Measurements from ENCODE around the gene KDR.

Gene KDR

DNA sequence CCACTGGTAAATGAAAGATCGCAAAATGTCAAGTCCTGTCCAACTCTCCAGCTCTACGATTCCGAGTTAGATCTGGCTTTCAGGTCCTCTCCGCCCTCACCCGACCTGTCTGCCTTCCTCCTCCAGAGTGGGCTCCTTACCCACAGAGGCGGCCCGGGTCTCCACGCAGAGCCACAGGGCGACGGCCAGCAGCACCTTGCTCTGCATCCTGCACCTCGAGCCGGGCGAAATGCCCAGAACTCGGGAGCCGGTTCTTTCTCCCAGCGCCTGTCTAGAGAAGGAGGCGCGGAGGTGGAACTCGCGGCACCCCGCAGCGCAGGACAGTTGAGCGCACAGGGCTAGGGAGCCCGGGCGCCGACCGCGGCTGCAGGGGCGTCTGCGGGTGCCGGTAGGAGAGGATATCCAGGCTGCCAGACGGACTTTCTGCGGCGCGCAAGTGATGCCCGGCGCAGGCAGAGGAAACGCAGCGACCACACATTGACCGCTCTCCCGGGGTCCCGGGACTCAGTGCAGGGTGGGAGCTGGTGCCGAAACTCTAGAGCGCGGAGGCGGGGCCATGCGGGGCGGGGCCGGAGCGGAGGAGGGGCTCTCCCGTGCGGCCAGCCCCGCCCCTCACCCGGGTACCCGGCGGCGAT lies at the start of gene KDR:
Gene KDR, minus strand, starts transcription at position 509 of the 635 bp plus-strand sequence. Its CDS starts 302 bp downstream, at position 207.
- DNase-seq: no peak

GRCh38 chr4:55173580-55173979 lies 48.2 kb upstream of the KDR start:
- no peak for DNase-seq

DNA sequence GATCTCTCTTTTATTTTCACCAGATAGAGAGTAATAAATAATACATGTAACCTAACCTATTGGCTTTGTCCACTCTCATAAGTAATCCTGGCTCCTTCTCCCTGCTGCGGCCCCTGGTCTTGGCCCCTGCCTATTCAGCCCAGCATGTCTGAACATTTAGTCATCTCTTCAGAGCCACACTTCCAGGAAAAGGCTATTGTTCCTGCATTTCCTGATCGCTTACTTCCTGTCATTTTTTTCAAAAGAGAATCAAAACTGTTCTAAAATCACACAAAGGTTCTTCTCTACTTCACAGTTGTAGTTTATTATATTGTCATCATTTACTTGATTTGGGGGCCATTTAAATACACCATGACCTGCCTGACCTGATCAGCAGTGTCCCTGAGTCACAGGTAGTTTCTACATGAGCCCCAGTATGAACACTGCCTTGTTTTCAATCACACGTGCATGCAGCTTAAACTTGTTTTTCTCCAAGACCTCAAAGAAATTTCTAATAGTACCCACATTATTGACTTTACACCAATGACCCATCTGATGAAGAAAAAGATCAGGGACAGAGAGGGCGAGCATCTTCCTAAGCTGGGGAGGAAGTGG lies 47.4 kb upstream of the KDR start:
- DNase-seq: no peak

DNA sequence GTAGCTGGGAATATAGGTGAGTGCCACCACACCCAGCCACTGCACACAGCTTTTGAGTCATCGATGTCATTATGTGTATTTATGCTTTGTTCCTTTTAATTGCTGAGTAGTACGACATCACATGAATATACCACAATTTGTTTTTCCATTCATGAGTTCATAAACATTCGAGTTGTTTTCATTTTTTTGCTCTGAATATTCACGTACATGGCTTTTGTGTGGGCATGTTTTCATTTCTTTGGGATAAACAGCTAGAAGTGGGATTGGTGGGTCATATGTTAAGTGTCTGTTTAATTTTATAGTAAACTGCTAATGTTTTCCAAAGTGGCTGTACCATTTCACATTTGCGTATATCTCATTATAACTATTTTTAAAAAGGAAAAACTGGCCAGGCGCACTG lies 45.1 kb upstream of the KDR start:
- DNase-seq: no peak

GRCh38 chr4:55169352-55169961 lies 44.1 kb upstream of the KDR start:
- DNase-seq: no peak

- DNase-seq: no peak
Observed at GRCh38 chr4:55162396-55162795, 37.0 kb upstream of the KDR start.

DNA sequence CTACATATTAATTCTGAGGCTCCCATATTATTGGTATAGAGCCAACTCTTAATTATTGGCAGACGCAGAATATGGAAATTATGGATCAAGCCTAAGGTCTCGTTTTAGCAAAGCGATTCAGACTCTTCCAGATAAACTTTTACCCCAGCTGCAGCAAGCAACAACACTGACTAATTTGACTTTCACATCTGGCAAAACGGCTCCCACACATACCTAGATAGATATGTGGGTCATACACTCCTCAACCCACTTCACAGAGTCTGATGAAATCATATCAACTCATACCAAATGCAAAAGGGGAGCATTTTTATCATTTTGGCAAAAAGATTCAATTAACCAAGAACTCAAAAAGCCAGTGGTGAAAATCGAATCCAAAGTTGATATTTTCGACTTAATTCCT lies 36.3 kb upstream of the KDR start:
- no peak for DNase-seq

DNA sequence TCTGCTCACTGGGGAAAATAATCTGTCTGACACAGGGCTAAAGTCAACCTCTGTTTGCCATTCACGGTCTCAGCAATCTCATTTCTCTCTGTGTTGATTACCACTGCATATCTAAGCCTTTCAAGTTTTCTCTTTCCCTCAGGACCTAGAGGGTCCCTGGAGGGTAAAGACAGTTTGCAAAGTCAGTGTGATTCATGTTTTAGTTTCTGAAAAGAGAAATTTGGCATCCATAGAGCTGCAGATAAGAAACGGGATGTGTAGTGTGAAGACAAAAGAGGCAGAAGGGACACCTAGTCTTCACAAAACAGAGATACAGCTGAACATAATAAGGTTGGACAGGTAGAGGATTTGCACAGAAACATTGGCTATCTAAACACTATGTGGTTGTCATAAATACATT lies 34.5 kb upstream of the KDR start:
- no peak for DNase-seq

DNA sequence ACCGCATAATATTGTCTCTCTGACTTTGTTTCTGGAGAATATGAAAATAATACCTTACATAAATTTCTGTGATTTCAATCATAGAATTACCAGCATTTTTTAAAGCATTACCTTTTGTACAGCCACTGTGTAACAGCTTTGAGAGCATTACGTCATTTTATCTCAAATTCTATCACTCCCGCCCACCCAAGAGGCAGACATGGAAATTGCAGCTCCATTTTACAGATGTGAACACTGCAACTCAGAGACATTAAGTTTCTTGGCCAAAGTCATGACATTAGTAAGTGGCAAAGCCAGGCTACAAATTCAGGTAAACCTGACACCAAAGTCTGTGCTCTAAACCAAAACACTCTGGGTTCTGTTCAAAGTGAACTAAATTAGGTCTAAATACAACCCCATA lies 33.6 kb upstream of the KDR start:
- DNase-seq: no peak

DNA sequence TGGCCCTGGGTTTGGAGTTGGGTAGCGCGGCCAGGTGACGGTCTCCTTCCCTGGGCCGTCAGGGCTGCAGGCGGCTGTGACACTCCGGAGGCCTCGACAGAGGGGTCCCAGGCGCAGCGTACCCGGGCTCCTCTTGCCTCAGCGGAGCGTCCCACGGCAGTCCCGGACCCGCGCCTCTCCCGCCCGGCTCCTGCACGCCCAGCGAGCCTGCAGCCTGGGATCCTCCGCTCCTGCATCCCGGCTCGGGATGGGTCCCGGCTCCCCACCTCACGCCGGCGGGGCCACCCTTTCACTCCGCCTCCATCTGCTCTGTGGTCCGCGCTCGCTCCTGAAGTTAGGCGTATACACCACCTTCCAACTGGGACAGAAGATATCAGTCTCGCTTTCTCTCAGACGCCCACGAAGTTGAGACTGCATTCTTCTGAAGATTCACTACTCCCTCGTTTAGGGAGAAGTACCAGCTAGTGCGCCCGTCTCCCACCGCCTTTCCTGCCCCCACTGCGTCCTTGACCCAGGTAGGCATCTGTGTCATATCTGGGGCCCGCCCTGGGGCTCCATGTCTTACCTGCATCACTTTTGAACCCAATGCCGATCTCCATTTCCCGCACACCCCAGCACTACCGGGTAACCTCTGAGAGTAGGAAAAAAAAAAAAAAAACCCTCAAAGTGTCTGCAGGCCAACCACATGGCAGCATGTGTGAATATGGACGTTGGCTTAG lies 32.3 kb upstream of the KDR start:
- DNase-seq: no peak

DNA sequence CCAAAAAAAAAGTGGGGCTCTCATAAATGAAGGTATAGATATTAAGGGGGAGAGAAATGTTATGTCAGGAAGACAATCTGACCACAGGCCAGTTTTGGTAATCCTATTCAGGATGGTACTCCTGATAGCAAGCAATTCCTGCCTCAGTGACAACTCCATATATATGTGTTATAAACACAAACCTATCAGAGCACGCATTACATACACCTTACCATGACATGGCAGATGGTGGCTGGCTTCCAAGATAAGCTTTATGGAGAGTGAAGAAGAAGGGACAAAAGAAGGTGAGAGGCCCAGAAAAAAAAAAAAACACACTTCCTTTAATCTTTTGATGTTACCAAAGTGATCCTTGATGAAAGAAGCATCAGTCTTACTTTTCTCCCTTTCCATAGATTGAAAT lies 29.5 kb upstream of the KDR start:
- no peak for DNase-seq

- DNase-seq: no peak
Observed at GRCh38 chr4:55154290-55154880, 29.0 kb upstream of the KDR start.

DNA sequence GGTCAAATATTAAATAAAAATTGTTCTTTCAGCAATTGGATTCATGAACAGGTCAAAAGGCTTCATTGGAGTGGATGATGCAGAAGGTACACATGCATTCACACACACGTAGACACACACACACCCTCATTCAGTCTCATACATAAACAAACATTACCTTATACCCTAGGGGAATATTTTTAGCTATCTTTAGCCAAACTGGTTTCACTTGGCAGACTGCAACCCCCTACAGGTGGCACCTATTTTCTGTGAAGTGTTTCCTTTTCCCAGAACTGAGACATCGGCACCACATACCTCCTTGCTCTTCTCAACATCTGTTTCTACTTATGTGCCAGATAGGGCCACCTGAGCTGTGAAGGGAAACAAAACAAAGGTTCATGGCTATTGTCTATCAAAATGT lies 18.5 kb upstream of the KDR start:
- no peak for DNase-seq

DNA sequence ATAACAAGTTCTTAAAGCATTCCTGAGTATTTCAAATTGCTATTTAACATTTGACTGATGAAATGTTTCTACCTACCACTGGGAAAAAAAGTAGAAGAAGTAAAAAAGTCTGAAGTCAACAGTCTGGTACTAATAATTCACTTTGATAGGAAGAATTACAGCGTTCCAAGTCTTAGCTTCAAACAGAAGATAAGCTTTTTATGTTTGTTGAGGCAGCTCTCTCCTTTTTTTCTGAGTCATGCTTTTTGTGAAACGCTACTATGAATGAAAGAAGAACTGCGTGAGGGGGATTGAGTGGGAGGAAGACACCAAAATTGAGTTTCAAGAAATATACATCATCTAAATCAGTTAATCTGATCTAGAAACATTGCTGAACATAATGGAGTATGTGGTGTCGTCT lies 13.0 kb upstream of the KDR start:
- no peak for DNase-seq

DNA sequence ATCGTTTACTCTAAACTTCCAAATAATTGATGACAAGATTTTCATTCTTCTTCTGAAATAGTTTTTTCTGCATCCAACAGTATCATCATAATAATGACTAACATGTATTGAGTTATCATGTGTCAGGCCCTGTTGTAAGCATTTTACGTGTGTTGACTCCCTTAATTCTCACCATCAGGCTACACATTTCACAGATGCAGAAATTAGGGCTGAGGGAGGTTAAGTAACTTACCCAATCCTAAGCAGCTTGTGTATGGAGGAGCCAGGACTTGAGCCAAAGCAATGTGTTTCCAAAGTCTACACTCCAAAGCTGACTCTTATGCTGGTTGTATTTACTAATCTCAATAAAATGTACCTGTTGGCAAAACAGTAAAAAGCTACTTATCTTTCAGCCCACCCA lies 11.2 kb upstream of the KDR start:
- DNase-seq: no peak

DNA sequence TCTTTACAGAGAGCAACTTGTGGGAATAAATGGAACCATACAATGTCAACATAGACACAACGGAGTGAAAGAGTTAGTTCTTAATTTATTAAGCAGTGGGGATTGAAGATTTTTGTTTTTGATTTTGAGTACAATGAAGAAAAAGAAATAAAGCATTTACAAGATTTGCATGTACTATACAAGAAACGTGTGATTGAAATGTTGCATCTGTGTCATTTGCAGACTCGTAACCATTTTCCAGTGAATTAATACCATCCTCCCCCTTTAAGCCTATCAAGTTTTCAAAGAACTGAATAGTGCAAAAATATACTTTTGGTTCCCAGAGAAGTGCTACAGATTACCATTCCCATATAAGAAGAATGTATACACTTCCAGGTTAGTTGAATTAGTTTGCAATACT lies 8.6 kb upstream of the KDR start:
- no peak for DNase-seq

GRCh38 chr4:55132775-55133174 lies 7.4 kb upstream of the KDR start:
- DNase-seq: no peak

- no peak for DNase-seq
Observed at GRCh38 chr4:55127521-55127920, 2.1 kb upstream of the KDR start.

DNA sequence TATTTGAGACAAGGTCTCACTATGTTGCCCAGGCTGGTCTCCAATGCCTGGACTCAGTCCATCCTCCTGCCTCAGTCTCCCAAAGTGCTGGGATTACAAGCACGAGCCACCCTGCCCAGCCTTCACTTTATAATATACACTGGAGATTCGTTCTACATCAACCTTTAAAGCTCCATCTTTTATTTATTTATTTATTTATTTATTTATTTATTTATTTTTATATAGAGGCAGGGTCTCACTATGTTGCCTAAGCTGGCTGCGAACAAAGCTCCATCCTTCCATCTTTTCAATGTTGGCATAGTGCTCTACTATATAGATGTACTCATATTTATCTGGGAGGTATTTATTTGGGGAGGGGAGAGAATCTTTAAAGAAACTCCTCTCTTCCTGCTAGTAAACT lies 1.7 kb upstream of the KDR start:
- no peak for DNase-seq

DNA sequence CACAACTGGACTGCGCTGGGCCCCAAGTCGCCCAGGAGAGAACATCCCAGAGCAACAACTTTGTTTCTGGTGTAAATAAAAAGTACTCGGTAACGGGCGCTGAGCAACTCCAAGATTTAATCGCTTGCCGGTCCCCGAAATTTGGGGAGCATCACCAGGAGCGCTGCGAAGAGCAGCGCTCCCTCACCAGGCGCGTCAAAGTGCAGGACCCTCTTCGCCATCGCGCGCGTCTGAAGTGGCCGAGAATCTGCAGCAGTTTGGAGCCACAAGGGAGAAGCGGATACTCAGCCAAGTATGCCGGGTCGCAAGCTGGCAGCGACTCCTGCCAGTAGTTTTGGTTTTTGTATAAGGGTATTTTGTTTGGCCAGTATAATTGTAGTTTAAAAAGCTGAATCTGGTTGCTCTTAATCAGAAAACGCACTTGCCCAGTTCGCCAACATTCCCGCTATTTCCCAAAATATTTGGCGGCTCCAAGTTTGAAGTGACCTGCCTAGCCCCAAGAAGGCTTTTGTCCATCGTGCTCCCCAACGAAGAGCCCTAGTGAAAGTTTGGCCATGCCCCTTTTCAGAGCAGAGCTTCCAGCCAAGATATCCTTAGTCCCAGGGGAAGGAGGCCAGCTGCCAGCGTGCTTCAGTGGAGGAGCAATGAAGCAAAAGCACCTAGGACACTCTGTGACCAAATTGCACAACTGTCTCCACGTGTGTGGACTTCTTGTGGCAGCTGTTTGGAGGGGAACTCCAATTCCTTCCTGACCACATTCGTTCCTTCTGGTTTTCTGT lies 557 bp upstream of the KDR start:
- no peak for DNase-seq

GRCh38 chr4:55124322-55125076 lies 896 bp downstream of the KDR start:
- DNase-seq: no peak

GRCh38 chr4:55123791-55124190 lies 1.6 kb downstream of the KDR start:
- no peak for DNase-seq

Measured in activated CD4-positive, alpha-beta T cell treated with anti-CD3 and anti-CD28 coated beads for 48 hours (primary cell).